ENCODE data around the gene ERCC6.

Gene ERCC6

GRCh38 chr10:49518566-49518965 is 20.4 kb downstream of the ERCC6 start:
- no peak overlapping the region for H3K27ac ChIP-seq (ENCODE audit: low read depth, low read length)
- no peaks in the 10 kb centered on the region for H3K27me3 ChIP-seq (ENCODE audit: low read length)
- no peaks in the 10 kb centered on the region for H3K36me3 ChIP-seq (ENCODE audit: low read length)
- H2AFZ ChIP-seq (ENCODE audit: low read depth, low read length, severe bottlenecking) = no peak overlapping the region
- no peak overlapping the region for H3K4me3 ChIP-seq (ENCODE audit: insufficient read depth, low read length, poor library complexity, severe bottlenecking)
- no peaks in the 10 kb centered on the region for H3F3A ChIP-seq (ENCODE audit: insufficient read depth)
- H3K9me3 ChIP-seq (ENCODE audit: insufficient read depth, low read length) = no peaks in the 10 kb centered on the region
- no peaks in the 10 kb centered on the region for H3K79me2 ChIP-seq (ENCODE audit: insufficient read depth, low read length)
- H3K9ac ChIP-seq (ENCODE audit: low read length) = no peak overlapping the region
- H3K4me2 ChIP-seq (ENCODE audit: low read depth, low read length, poor library complexity, severe bottlenecking) = no peak overlapping the region
- H4K20me1 ChIP-seq (ENCODE audit: low read depth, low read length) = no peaks in the 10 kb centered on the region
- TF ChIP-seq CTCF (IDR thresholded peaks at IDR 0.05; ENCODE audit: insufficient read depth, low read length, poor library complexity, severe bottlenecking) = no peak
- TF ChIP-seq EZH2phosphoT487 (conservative IDR thresholded peaks at IDR 0.05; ENCODE audit: low read length) = no peak
- H3K9me2 ChIP-seq (replicated peaks; ENCODE audit: insufficient read depth, low read length) = no peaks in the 10 kb centered on the region

GRCh38 chr10:49516216-49516970 is 22.5 kb downstream of the ERCC6 start:
- H4K20me1 ChIP-seq (ENCODE audit: low read depth, low read length) = no peaks in the 10 kb centered on the region

DNA sequence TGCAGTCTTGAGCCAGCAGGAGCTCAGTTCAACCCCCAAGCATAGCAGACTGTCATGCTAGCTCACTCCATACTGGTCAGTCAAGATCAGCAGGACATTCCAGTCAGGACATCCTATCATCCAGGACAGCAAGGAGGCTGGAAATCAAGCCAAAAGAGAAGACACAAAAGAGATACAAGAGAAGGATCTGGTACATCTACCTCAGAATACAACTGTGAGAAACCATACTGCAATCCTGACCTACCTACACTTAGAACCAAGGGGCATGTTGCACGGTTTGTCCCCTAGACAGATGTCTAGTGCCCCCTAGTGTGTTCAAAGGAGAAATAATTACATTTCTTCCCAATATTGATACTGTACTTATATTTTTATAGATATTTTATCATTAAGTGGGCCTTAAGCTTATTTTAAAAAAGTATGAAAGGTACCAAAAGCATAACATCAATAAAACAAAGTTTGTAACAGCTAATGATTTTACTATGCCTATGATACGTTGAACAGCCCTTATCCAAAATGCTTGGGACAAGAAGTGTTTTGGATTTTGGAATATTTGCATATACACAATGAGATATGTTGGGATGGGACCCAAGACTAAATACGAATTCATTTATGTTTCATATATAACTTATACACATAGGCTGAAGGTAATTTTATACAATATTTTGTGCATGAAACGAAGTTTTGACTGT is 26.7 kb downstream of the ERCC6 start:
- Histone ChIP-seq H3F3A (ENCODE audit: insufficient read depth) (no peaks in the 10 kb centered on the region), H3K9me2 (replicated peaks; ENCODE audit: insufficient read depth, low read length) (no peaks in the 10 kb centered on the region)

More at GRCh38 chr10:49516216-49516970, 22.5 kb downstream of the ERCC6 start:
- H3K36me3 ChIP-seq (ENCODE audit: low read length) = no peaks in the 10 kb centered on the region
- H3F3A ChIP-seq (ENCODE audit: insufficient read depth) = no peaks in the 10 kb centered on the region
- no peaks in the 10 kb centered on the region for H3K9me3 ChIP-seq (ENCODE audit: insufficient read depth, low read length)
- no peak overlapping the region for H3K27ac ChIP-seq (ENCODE audit: low read depth, low read length)
- H3K4me2 ChIP-seq (ENCODE audit: low read depth, low read length, poor library complexity, severe bottlenecking) = no peak overlapping the region
- H3K9me2 ChIP-seq (replicated peaks; ENCODE audit: insufficient read depth, low read length) = no peaks in the 10 kb centered on the region
- H2AFZ ChIP-seq (ENCODE audit: low read depth, low read length, severe bottlenecking) = no peak overlapping the region
- no peaks in the 10 kb centered on the region for H3K27me3 ChIP-seq (ENCODE audit: low read length)
- H3K79me2 ChIP-seq (ENCODE audit: insufficient read depth, low read length) = no peaks in the 10 kb centered on the region
- TF ChIP-seq CTCF (IDR thresholded peaks at IDR 0.05; ENCODE audit: insufficient read depth, low read length, poor library complexity, severe bottlenecking) (no peak), EZH2phosphoT487 (conservative IDR thresholded peaks at IDR 0.05; ENCODE audit: low read length) (no peak)
- H3K4me3 ChIP-seq (ENCODE audit: insufficient read depth, low read length, poor library complexity, severe bottlenecking) = no peak overlapping the region
- no peak overlapping the region for H3K9ac ChIP-seq (ENCODE audit: low read length)

More for the DNA sequence above, 26.7 kb downstream of the ERCC6 start:
- H3K4me2 ChIP-seq (ENCODE audit: low read depth, low read length, poor library complexity, severe bottlenecking) = no peak overlapping the region
- H3K9me3 ChIP-seq (ENCODE audit: insufficient read depth, low read length) = no peaks in the 10 kb centered on the region
- H3K27ac ChIP-seq (ENCODE audit: low read depth, low read length) = no peak overlapping the region
- no peak for TF ChIP-seq EZH2phosphoT487 (conservative IDR thresholded peaks at IDR 0.05; ENCODE audit: low read length)
- peak; percentile 75 for TF ChIP-seq CTCF (IDR thresholded peaks at IDR 0.05; ENCODE audit: insufficient read depth, low read length, poor library complexity, severe bottlenecking)
- H2AFZ ChIP-seq (ENCODE audit: low read depth, low read length, severe bottlenecking) = no peak overlapping the region
- H3K4me3 ChIP-seq (ENCODE audit: insufficient read depth, low read length, poor library complexity, severe bottlenecking) = no peak overlapping the region
- H3K9ac ChIP-seq (ENCODE audit: low read length) = no peak overlapping the region
- H4K20me1 ChIP-seq (ENCODE audit: low read depth, low read length) = no peaks in the 10 kb centered on the region
- H3K27me3 ChIP-seq (ENCODE audit: low read length) = no peaks in the 10 kb centered on the region
- H3K36me3 ChIP-seq (ENCODE audit: low read length) = no peaks in the 10 kb centered on the region
- H3K79me2 ChIP-seq (ENCODE audit: insufficient read depth, low read length) = no peaks in the 10 kb centered on the region
